Upper lobe of left lung (tissue), 4 donors: Measurements from ENCODE around the gene WDR38.

Source experiments
- POLR2A ChIP-seq, 4 donors: fragments of 450-650 bp; IDR thresholded peaks; one replicate each; pipeline ENCODE4 v1.5.1; 2016 to 2017; ENCODE audit warnings: antibody characterized with exemption in 4 of 4, mild to moderate bottlenecking in 2 of 4
- POLR2AphosphoS5 ChIP-seq, 2 donors: sonication (generic); formaldehyde crosslinking; IDR thresholded peaks; one replicate each; pipeline ENCODE4 v1.5.1; 2017; ENCODE audit warnings: antibody characterized with exemption in 2 of 2
- TF ChIP-seq, protein P1 (sequence below), 6 experiments: fragments of 450-650 bp in 4 of 6; fragments of 200-600 bp in 2 of 6; sonication (generic) in 2 of 6; IDR thresholded peaks; one replicate each; pipeline ENCODE4 v1.5.1; 2016 to 2019; ENCODE audit warnings: antibody characterized with exemption in 6 of 6

DNA sequence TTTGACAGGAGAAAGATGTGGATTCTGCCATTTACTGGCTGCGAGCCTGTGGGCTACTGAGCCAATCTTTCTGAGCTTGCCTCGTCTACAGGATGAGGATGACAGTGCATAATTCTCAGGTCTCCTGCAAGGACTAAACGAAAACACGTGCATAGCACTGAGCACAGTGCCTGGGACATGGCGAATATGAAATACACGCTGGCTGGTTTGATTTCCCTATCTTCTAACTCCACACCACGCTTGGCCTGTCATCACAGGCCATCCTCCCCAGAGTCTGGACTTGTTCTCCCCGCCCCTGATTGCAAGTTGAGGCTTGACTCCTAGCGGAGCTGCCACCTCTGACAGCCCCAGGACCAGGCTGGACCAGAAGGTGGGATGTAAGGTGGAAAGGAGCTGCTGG is 46.6 kb downstream of the WDR38 start:
- TF ChIP-seq, protein P1, sequence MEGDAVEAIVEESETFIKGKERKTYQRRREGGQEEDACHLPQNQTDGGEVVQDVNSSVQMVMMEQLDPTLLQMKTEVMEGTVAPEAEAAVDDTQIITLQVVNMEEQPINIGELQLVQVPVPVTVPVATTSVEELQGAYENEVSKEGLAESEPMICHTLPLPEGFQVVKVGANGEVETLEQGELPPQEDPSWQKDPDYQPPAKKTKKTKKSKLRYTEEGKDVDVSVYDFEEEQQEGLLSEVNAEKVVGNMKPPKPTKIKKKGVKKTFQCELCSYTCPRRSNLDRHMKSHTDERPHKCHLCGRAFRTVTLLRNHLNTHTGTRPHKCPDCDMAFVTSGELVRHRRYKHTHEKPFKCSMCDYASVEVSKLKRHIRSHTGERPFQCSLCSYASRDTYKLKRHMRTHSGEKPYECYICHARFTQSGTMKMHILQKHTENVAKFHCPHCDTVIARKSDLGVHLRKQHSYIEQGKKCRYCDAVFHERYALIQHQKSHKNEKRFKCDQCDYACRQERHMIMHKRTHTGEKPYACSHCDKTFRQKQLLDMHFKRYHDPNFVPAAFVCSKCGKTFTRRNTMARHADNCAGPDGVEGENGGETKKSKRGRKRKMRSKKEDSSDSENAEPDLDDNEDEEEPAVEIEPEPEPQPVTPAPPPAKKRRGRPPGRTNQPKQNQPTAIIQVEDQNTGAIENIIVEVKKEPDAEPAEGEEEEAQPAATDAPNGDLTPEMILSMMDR (IDR thresholded peaks at IDR 0.05): no peak
- no peak for TF ChIP-seq POLR2AphosphoS5 (IDR thresholded peaks at IDR 0.05)
- no peak for TF ChIP-seq POLR2A (IDR thresholded peaks at IDR 0.05)
